ENCODE data around the gene PIP5K1C. TPM values are rescaled to one million over a fixed set of nuclear protein-coding genes. Genes with fewer than 3 reads are reported as not detected.

PIP5K1C gene
- polyA plus RNA-seq, 1 donor (not counting 4 experiments of a cell fraction or from before 2014, with no cell fraction given): 3.6 TPM

DNA sequence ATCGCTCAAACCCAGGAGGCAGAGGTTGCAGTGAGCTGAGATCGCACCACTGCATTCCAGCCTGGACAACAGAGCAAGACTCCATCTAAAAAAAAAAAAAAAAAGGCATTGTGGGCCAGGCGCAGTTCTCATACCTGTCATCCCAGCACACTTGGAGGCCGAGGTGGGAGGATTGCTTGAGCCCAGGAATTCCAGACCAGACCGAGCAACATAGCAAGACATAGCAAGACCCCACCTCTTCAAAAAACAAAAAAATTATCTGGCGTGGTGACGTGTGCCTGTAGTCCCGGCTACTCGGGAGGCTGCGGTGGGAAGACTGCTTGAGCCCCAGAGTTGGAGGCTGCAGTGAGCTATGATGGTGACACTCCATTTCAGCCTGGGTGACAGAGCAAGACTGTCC lies 18.0 kb downstream of the PIP5K1C start:
- dilution Hi-C loops (cut with MboI; ENCODE audit: extremely low pct_ligation_motif_present, low sequenced_read_pairs): no loop called here
- Histone ChIP-seq H3K4me3 (ENCODE audit: control insufficient read depth in 2 of 3, extremely low read depth in 1 of 3, insufficient read depth in 2 of 3, low read depth in 1 of 3, low read length in 3 of 3) (no peak overlapping the region), H3K27ac (ENCODE audit: control insufficient read depth, insufficient read depth, low read length) (no peak overlapping the region), H3K9ac (ENCODE audit: control insufficient read depth, extremely low read depth, insufficient read depth, low read length) (no peak overlapping the region), H2AFZ (ENCODE audit: control insufficient read depth, low read length) (no peak overlapping the region), H3K27me3 (ENCODE audit: control insufficient read depth, extremely low read depth, insufficient read depth, low read length) (no peaks in the 10 kb centered on the region), H3K4me1 (ENCODE audit: control insufficient read depth, extremely low read depth, insufficient read depth, low read length) (no peaks in the 10 kb centered on the region), H3K79me2 (ENCODE audit: control insufficient read depth, insufficient read depth, low read length) (peaks cover 9% of the 10 kb centered on the region), H3K4me2 (ENCODE audit: control insufficient read depth, extremely low read depth, insufficient read depth, low read depth, low read length) (no peak overlapping the region), H4K20me1 (ENCODE audit: control insufficient read depth, extremely low read depth, insufficient read depth, low read length) (peaks cover 10% of the 10 kb centered on the region), H3K36me3 (ENCODE audit: control insufficient read depth in 2 of 2, extremely low read depth in 1 of 2, insufficient read depth in 2 of 2, low read length in 2 of 2) (peaks cover 0 to 3% of the 10 kb centered on the region in 2 experiments), H3K9me3 (ENCODE audit: control insufficient read depth, low read depth, low read length) (peaks cover 3% of the 10 kb centered on the region), H3K9me1 (ENCODE audit: control insufficient read depth, extremely low read depth, insufficient read depth, low read length) (no peaks in the 10 kb centered on the region)
- TF ChIP-seq EZH2 (IDR thresholded peaks at IDR 0.05; ENCODE audit: low read length): no peak
- TF ChIP-seq, protein P1, sequence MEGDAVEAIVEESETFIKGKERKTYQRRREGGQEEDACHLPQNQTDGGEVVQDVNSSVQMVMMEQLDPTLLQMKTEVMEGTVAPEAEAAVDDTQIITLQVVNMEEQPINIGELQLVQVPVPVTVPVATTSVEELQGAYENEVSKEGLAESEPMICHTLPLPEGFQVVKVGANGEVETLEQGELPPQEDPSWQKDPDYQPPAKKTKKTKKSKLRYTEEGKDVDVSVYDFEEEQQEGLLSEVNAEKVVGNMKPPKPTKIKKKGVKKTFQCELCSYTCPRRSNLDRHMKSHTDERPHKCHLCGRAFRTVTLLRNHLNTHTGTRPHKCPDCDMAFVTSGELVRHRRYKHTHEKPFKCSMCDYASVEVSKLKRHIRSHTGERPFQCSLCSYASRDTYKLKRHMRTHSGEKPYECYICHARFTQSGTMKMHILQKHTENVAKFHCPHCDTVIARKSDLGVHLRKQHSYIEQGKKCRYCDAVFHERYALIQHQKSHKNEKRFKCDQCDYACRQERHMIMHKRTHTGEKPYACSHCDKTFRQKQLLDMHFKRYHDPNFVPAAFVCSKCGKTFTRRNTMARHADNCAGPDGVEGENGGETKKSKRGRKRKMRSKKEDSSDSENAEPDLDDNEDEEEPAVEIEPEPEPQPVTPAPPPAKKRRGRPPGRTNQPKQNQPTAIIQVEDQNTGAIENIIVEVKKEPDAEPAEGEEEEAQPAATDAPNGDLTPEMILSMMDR (optimal IDR thresholded peaks at IDR 0.05 in 1 of 3, IDR thresholded peaks at IDR 0.05 in 1 of 3, conservative IDR thresholded peaks at IDR 0.05 in 1 of 3; ENCODE audit: extremely low read depth in 1 of 3, insufficient read depth in 2 of 3, low read length in 3 of 3): no peak
- no peak for DNase-seq (ENCODE audit: low read depth, low spot score)
- no peak for FAIRE-seq

DNA sequence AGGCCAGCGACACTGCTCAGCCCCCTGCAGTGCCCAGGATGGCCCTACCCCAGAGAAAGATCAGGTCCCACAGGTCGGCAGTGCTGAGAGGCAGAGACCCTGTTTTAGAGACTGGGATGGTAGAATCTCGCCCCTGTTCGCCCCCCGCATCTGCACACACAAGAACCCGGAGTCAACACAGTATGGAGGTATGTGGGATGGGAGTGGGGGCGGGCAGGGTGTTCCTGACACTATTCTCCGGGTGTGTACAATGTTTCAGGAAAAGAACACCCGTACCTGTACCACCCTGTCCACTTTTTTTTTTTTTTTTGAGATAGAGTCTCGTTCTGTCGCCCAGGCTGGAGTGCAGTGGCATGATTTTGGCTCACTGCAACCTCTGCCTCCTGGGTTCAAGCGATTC lies 19.3 kb downstream of the PIP5K1C start:
- dilution Hi-C loops (cut with MboI; ENCODE audit: extremely low pct_ligation_motif_present, low sequenced_read_pairs): no loop called here

More for the DNA sequence above, 19.3 kb downstream of the PIP5K1C start:
- Histone ChIP-seq H3K9ac (ENCODE audit: control insufficient read depth, extremely low read depth, insufficient read depth, low read length) (no peak overlapping the region), H3K4me3 (ENCODE audit: control insufficient read depth in 2 of 3, extremely low read depth in 1 of 3, insufficient read depth in 2 of 3, low read depth in 1 of 3, low read length in 3 of 3) (no peak overlapping the region), H3K27ac (ENCODE audit: control insufficient read depth, insufficient read depth, low read length) (no peak overlapping the region), H3K27me3 (ENCODE audit: control insufficient read depth, extremely low read depth, insufficient read depth, low read length) (no peaks in the 10 kb centered on the region), H3K9me1 (ENCODE audit: control insufficient read depth, extremely low read depth, insufficient read depth, low read length) (no peaks in the 10 kb centered on the region), H4K20me1 (ENCODE audit: control insufficient read depth, extremely low read depth, insufficient read depth, low read length) (peaks cover 10% of the 10 kb centered on the region), H2AFZ (ENCODE audit: control insufficient read depth, low read length) (no peak overlapping the region), H3K36me3 (ENCODE audit: control insufficient read depth in 2 of 2, extremely low read depth in 1 of 2, insufficient read depth in 2 of 2, low read length in 2 of 2) (peaks cover 0 to 3% of the 10 kb centered on the region in 2 experiments), H3K79me2 (ENCODE audit: control insufficient read depth, insufficient read depth, low read length) (peaks cover 9% of the 10 kb centered on the region), H3K4me2 (ENCODE audit: control insufficient read depth, extremely low read depth, insufficient read depth, low read depth, low read length) (no peak overlapping the region), H3K9me3 (ENCODE audit: control insufficient read depth, low read depth, low read length) (peaks cover 3% of the 10 kb centered on the region), H3K4me1 (ENCODE audit: control insufficient read depth, extremely low read depth, insufficient read depth, low read length) (no peaks in the 10 kb centered on the region)
- DNase-seq (ENCODE audit: low read depth, low spot score): no peak
- FAIRE-seq: no peak
- TF ChIP-seq EZH2 (IDR thresholded peaks at IDR 0.05; ENCODE audit: low read length): no peak
- TF ChIP-seq, protein P1 (optimal IDR thresholded peaks at IDR 0.05 in 1 of 3, IDR thresholded peaks at IDR 0.05 in 1 of 3, conservative IDR thresholded peaks at IDR 0.05 in 1 of 3; ENCODE audit: extremely low read depth in 1 of 3, insufficient read depth in 2 of 3, low read length in 3 of 3): no peak

Measured in keratinocyte (primary cell).